Smooth muscle cell of the coronary artery (primary cell): Measurements from ENCODE around the gene FUT6. TPM values are rescaled to one million over a fixed set of nuclear protein-coding genes. Genes with fewer than 3 reads are reported as not detected.

Experiments used
- total RNA-seq: library from RNA; depleted of rRNA; stranded (reverse); fragments of >200 nt; gene quantifications from 2 replicates; pipeline ENCODE4 v1.2.3, GENCODE V29; 2014; ENCODE audit warnings: low replicate concordance

The FUT6 gene, protein sequence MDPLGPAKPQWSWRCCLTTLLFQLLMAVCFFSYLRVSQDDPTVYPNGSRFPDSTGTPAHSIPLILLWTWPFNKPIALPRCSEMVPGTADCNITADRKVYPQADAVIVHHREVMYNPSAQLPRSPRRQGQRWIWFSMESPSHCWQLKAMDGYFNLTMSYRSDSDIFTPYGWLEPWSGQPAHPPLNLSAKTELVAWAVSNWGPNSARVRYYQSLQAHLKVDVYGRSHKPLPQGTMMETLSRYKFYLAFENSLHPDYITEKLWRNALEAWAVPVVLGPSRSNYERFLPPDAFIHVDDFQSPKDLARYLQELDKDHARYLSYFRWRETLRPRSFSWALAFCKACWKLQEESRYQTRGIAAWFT
- not detected in 2 replicates for total RNA-seq

DNA sequence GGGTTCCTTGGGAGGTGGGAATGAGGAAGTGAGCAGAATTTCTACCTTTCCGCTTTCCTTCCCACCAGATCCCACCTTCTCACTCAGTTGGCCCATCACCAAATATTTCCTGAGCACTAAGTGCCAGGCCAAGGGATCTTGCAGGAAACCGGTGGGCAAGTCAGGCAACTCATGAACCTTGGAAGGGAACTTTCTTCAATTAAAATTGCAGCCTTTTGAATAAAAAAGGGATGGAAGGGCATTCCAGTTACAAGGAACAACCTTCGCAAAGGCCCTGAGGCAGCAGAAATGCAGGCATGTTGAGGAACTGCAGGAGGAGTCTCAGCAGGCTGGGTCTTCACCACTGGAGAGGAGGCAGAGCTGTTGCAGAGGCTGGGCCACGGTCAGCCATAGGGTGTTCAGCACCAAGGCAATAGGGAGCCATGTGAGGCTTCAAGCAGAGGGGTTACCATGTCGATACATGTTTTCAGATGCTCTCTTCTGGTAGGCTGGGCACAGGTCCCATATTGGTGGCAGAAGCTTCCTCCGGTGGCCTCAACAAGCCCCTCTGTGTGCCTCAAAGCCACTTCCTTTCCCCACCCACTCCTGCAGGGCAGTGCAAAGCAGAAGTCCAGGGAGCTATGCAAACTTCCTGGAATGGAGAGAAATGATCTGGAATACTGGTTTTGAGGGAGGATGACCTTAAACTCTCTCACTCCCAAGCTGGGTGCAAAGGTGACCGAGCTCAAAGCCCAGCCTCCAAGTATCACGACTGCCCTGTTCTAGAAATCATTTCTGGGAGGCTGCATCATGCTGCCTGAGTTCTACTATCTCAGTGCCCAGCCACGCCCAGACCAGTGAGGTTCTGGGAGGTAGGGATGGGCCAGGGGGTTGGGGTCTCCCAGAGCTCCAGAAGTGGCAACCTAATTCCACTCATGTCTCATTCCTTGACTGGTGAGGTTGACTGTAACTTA lies at the start of gene FUT6:
Gene FUT6, minus strand, starts transcription at position 638 of the 953 bp plus-strand sequence. CDS start 7,135 bp downstream, outside the sequence.

DNA sequence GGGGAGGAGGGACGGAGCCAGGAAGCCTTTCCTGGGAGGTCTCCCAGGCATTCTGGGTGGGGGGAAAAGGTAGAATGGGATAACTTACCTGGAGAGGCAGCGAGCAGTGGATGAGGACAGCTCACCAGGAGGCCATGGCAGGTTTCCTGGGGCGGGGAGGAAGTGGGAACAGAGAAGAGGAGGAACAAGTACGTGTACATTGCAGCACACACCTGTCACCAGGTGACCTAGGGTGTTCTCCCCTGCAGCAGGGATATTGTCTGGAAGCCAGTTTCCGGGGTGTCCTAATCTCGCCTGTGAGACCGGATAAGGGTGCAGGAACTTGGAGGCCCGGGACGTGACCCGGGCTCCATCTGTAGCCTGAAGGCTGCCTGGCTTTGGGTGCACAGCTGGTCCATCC lies 11.8 kb upstream of the FUT6 start, which contains the start of gene FUT3:
Gene FUT3, minus strand, starts transcription at position 148 of the 400 bp plus-strand sequence.

DNA sequence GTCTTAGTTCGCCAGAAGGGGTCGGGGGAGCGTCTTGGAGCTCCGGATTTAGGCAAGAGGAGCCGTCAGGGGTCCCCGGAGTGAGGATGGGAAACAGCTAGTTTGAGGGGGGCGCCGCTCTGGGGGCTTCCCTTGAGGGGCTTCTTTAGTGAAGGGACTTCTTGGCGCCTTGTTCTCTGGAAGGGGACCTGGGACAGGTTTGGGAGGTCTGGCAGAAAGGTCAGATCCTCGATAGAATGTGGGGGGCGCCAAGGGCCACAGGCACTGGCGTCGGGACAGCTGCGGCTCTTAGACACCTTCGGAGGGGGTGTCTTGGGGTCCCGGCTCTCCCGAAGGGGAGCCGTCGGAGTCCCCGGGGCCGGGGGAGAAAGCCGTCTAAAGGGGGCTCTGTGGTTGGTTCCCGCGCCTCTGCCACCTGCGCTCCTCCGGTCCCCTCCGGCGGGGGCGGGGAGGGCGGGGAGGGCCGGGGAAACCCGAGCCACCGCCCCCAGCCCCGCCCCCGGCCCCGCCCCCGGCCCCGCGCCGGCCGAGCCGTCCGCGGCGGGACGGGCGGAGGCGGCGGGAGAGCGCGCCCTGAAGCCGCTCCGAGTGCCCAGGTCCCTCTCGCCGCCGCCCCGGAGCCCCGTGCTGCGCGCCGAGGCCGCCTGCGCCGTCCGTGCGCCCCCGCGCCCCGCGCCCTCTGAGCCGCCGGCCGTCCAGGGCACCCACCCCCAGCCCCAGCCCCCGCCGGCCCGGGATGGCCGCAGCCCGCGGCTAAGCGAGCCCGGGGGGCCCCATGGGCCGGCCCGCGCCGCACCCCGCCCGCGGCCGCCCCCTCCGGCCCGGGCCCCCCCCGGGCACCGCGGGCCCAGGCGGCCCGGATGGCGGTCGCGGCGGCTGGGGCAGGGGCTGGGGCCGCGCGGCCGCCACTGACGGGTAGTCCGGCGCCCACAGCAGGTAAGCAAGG lies 34.7 kb downstream of the FUT6 start, which contains the start of gene NRTN:
Gene NRTN, plus strand, starts transcription at position 552 of the 946 bp plus-strand sequence. CDS start 19,099 bp downstream, outside the sequence.

DNA sequence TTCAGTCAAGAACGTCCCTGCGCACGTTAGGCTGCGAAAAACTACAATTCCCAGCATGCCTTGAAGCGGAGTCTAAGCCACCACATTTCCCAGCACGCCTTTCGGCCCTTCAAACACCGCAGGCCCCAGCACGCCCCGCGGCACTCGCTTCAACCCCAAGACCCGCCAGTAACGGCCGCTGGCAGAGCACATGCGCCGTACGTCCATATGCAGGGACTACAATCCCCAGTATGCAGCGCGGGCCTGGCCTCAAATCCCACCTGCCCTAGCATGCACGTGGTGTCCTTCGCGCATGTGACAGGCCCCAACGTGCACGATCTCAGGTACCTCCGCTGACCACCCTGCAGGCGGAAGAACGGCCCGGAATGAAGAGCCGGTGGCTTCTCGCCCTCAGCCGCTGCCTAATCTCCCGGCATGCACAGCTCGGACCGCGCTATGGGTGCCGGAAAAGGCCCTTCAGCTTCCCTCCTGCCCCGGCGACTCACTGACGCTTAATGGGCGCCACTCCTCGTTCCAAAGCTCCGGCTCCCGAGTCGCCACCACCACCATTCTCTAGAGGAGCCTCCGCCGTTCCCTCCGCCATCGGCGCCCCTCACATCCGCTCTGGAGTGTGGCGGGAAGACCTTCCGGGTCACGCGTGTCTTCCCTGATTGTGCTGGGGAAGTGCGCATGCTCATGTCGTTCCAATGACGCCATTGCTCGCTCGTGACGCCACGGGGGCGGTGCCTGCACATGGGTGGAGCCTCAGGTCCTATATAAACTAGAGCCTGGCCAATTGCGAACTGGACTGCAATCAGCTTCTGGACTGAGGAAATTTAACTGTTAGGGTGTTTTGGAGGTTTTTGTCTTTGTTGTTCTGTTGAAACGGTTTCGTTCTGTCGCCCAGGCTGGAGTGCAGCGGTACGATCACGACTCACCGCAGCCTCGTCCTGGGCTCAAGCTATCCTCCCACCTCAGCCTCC lies 48.7 kb downstream of the FUT6 start, which contains the start of gene DUS3L:
Gene DUS3L, minus strand, starts transcription at position 605 of the 962 bp plus-strand sequence. Its CDS starts 22 bp downstream, at position 583.

DNA sequence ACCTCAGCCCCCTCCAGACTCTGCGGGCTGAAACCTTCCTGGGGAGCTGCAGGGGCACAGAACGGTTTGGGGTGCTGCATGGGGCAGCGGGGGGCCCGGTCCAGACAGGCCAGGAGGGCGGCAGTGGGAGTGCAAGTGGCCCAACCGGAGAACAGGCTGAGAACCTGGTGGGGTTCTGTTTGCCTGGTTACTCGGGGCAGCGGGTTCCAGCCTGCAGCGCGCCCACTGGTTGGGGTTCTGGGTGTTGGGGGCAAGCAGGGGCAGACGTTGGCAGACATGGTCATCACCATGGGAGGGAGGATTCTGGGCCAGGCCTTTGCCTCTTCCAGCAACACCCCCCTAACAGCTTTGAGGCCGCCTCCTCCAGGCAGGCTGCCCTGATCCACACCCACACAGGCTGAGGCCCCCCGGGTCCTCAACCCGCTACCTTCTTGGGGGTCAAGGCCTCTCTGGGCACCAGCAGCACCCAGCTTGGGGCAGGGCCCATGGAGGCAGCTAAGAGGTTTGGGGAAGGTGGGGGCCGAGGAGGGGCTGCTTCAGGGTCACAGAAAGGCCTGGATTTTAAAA lies 54.8 kb downstream of the FUT6 start, which contains the start of gene PRR22:
Gene PRR22, minus strand, starts transcription at position 166 of the 567 bp plus-strand sequence. Its CDS starts 86 bp downstream, at position 80.

Other genes starting within 250 kb of the FUT6 start
- gene SAFB2, start 216.9 kb downstream of the FUT6 start, total RNA-seq, result 24.9 and 72.8 TPM in 2 replicates
- 44.8 and 50.3 TPM in 2 replicates for gene SAFB, start 216.6 kb downstream of the FUT6 start, total RNA-seq
- gene MICOS13, start 159.2 kb downstream of the FUT6 start, total RNA-seq, result 50.3 and 83.6 TPM in 2 replicates
- 10.1 and 11.3 TPM in 2 replicates for gene HSD11B1L, start 158.7 kb downstream of the FUT6 start, total RNA-seq
- gene RPL36, start 149.4 kb downstream of the FUT6 start, total RNA-seq, result 777 and 840 TPM in 2 replicates
- gene LONP1, start 119.6 kb downstream of the FUT6 start, total RNA-seq, result 116 and 155 TPM in 2 replicates
- gene CATSPERD, start 119.1 kb downstream of the FUT6 start, total RNA-seq, result not detected in 2 replicates
- 0.08 TPM in 1 of 2 replicates, not detected in the other for gene PRR22, start 55.0 kb downstream of the FUT6 start, total RNA-seq
- 22.6 and 40.2 TPM in 2 replicates for gene DUS3L, start 48.5 kb downstream of the FUT6 start, total RNA-seq
- gene NRTN, start 34.6 kb downstream of the FUT6 start, total RNA-seq, result not detected in 2 replicates
- gene FUT3, start 11.7 kb upstream of the FUT6 start, total RNA-seq, result not detected in 2 replicates
- gene FUT5, start 30.8 kb upstream of the FUT6 start, total RNA-seq, result not detected in 2 replicates
- gene NDUFA11, start 64.1 kb upstream of the FUT6 start, total RNA-seq, result 196 and 302 TPM in 2 replicates
- gene VMAC, start 65.2 kb upstream of the FUT6 start, total RNA-seq, result 2.8 and 4.8 TPM in 2 replicates
- 2.3 and 5.1 TPM in 2 replicates for gene CAPS, start 74.6 kb upstream of the FUT6 start, total RNA-seq
- gene RANBP3, start 138.4 kb upstream of the FUT6 start, total RNA-seq, result 28.8 and 53.8 TPM in 2 replicates